Measurements from ENCODE around the gene DLG1.

Gene DLG1

DNA sequence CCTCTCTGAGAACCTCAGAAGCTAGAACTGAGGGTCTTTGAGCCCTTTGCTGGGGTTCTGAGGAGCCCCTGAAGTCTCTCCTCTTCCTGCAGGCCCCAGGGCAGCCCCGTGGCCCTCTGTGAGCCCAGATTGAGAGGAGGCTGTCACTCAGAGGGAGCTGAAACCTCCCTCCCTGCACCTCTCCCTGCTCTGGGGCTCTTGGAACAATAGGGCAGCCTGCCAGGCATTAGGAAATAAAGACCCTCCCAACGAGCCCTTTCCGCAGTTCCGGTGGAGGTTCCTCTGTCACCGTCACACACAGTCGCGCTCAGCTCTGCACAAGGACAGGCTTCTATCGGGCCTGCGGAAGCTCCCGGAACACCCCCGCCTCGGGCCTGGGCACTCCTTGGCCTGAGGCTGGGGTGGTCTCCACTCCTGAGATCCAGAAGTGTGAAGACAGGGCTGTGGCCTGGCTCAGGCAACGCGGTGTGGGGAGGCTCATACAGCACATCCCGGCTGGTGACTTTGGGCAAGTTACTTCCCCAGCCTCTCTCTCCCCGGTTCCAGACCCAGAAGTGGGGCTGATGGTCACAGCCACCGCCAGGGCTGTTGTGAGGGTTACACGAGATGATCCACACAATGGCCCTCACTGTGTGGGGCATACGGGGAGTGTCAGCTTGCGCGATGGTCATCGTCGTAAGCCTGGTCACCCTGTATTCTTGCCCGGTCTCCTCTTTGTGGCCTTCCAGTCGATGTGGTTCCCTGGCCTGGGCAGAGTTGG is 286.5 kb downstream of the DLG1 start:
- DNase-seq: no peak

DNA sequence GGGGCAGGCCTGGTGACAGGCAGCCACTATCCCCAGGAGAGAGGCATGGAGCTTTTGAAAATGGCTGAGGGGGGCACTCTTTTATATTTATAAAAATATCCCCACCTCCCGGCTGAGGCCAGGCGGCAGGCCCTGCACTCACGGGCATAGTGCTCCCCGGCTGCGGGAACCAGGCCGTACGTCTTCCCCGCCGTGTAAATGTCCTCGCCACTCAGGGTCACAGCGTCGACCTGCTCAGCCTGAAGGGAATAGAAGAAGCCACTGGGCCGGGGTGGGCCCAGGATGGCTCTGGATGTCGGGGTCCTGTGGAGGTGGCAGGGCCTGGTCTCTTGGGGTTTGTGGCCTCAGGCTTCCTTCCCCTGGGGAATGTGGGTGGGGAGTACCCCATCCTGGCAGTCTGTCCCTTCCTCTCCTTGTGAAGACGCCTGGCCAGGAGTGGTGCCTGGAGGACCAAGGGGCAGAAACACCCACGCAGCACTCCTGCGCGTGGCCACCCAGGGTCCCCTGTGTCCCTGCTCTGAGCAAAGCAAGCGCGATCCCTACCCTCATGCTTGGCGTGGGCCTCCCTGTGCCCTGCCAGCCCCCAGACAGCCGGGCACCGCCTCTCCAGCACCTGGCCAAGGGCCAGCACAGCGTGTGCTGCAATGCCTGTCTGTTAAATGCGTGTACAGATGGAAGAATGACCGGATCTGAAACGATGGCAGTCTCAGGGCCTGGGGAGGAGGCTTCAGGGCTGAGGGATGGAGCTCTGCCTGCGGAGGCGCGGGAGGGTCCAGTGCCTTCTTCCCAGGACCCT is 287.7 kb downstream of the DLG1 start:
- DNase-seq: no peak

DNA sequence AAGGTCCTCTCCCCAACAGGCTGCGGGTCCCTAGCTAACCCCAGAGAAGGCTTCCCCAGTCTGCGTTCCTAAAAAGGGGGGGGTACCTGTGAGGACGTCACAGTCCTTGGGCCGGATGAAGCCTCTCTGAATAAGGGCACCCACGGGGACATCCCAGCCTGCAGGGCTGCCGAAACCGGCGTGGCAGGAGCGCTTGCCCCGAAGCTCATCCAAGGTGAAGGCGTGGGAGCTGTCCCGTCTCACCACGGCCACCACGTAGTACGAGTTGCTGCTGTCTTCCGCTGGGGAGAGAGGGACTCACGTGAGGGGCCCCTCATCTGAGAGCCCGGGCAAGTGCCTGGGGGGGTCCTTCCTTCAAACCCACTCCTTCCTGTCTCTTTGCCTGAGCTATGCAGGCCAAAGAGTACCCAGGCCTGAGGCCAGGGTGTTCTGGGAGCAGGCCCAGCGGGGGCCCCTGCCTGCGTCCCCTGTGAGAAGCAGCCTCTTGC is 288.8 kb downstream of the DLG1 start:
- DNase-seq: no peak

DNA sequence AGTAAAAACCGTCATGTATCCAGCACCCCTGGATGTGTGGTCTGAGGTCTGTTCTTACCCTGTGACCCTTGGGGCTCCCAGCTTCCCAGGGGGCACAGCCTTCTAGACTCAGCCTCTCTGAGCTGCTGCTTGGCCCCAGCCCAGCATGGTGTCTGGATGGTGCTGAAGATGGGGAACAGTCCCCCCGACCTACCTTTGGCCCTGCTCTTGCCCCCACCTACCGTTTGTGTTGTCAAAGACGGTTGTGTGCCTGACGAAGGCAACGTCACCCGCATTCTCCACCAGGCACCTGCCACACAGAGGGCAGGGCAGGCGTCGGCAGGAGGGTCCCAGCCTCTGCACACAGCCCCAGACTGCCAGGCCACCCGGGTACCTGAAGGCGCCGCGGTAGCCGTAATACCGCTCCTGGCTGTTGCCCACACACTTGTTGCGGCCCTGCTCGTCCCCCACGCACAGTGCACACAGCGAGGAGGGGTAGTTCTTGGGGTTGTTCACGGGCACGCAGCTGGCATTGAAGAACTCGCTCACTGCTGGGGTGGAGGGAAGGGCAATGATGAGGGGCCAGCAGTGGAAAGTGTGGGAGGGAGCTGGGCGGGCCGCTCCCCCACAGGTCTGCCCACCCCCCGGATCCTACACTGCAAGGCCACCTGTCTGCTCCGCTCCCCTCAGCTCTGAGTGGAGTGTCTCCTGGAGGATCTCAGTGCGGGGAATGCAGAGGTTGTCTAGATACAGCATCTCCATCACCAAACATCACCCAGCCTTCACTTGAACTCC is 289.8 kb downstream of the DLG1 start:
- no peak for DNase-seq

DNA sequence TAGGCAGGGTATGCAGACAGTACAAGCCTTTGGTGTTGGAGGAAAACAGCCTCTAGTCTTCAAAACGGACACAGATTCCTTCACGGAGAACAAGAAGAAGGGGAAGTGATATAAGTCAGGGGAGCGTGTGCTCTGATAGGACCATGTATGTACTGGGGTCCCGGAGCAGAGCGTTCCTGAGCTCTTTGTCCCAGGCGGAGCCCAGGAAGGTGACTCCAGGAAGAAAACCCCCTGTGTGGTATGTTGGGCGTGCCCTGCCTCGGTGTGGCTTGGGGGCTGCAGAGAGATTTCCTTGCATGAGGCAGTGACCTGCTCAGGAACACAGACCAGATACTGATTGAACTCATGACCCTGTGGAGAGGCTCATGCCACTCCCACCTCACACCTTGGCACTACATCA is 290.5 kb downstream of the DLG1 start:
- DNase-seq: no peak

DNA sequence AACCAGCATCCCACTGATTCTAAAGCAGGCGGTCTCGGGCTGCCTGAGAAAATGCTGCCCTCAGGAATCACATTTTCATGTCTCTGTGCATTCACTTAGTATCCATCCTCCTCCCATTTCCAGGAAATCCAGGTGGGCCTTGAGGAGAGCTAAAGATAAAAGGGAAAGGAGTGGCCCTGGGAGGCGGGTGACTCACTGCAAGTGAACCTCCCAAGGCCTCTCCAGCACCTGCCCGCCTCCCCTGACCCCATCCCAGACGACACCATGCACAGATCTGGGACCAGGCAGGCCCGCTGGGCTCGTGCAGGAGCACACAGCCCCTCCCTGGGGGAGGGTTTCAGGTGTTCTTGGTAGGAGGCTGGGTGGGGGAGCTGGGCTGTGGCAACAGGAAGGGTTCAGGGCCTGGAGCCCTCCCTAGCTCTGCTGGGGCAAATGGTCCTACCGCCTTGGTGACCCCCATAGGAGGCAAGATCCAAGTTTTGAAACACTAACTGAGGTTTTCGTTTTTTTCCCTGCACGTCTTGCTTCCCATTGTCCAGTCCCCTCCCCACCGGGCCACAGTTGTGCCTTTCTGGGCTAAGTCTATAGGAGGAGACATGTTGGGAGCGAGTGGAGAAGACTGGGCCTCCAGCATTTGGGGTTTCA is 291.0 kb downstream of the DLG1 start:
- no peak for DNase-seq

DNA sequence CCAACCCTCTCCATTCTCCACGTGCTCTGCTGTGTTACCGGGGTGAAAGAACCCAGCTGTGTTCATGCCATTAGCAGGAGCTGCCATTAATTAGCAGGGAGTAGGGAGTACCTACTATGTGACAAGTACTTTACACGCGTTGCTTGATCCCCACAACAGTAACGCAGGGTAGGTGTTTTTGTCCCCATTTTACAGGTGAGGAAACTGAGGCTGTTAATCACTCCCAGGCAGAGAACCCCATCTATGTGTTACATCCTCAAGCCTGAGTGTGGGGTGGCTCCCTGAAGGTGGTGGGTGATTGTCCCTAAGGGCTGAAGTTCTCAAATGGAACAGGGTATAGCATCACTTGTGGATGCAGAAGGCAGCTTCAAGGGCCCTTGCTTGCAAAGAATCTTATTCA is 291.6 kb downstream of the DLG1 start:
- DNase-seq: no peak

DNA sequence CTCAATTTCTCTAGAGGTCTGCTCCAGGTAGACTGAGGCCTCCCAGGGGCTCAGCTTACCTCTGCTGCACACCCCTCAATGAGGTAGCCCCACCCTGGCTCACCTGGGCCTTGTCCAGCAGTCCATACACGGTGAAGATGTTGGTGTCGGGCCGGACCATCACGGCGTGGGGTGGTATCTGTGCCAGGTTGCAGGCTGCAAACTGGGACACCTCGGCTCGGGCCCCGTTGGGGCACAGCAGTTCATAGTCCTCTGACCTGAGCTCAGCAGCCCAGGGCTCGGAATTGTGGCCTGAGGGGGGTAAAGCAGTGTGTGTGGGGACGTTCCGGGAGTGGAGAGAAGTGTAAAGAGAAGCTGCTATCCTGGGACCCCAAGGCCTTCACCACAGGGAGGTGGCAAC is 292.0 kb downstream of the DLG1 start:
- DNase-seq: no peak

DNA sequence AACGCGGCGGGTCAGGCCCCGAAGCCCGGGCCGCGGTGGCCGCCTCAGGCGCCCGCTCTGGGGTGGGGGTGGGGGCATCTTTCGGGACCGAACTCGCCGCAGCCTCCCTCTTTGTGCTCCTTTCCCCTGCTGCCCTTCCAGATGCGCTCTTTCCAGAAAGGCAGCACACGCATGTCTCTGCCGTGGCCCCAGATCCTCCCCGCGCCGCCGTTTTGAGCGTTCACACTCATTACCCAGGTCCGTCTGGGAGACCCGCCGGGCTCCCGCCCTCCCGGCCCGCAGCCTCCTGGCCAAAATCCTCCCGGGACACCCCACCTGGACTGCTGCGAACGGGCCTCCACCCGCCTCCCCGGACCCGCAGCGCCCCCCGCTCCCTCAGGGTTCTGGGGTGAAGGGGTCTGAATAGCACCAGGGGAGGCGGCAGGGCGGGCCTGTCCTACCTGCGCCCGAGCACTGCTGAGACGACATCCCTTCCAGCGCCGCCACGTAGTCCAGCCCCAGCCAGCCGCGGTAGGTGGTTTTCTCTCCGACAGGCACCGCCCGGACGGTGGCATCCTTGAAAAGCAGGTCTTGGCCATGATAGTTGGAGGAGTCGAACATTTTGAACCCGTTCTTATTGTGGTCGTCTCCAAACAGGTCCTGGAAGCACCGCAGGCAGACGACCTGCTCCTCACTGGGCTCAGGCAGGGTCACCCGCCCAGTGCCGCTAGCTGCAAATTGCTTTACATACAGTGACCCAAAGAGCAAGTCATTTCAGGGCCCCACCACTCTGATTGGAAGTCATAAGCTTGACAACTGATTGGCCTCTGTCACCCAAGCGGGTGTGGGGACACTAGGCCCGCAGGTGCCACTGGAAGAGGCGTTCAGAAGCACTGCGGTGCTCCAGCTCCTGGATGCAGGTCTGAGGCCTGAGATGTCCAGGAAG is 294.7 kb downstream of the DLG1 start:
- DNase-seq: peak in 1 of 5 donors; percentile 27

DNA sequence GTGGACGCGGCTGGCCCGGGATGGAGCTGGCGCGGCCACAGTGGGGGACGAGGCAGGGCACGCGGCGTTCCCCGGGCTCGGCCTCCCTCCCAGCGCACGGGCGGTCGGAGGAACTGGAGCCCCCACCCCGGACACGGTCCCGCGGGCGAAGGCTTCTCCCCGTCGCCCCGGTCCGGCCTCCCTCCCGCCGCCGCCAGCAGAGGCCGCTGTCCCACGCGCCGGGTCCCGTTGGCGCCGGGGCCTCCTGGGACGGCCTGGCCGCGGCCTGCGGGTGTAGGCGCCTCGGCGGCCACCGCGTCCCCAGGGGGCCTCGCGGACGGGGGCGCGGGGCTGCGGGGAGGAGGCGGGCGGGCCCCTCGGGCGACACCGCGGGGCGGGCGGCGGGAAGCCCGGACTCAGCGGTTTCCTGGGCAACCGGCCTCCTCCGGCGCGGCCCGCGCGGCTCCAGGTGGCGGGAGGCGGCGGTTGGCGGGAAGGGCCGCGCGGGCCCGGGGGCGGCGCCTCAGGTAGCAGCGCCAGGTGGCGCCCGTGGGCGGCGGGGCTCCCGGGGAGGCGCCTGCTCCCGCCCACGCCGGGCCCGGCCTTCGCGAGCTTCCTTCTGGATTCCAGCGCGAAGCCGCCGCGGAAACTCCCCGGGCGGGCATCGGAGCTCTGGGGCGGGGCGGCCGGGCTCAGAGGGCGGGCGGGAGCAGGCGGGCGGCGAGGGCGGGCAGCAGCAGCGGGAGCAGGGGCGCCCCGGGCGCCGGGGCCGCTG is 295.5 kb downstream of the DLG1 start:
- peak; percentile 66 to 84 (median 77) for DNase-seq

DNA sequence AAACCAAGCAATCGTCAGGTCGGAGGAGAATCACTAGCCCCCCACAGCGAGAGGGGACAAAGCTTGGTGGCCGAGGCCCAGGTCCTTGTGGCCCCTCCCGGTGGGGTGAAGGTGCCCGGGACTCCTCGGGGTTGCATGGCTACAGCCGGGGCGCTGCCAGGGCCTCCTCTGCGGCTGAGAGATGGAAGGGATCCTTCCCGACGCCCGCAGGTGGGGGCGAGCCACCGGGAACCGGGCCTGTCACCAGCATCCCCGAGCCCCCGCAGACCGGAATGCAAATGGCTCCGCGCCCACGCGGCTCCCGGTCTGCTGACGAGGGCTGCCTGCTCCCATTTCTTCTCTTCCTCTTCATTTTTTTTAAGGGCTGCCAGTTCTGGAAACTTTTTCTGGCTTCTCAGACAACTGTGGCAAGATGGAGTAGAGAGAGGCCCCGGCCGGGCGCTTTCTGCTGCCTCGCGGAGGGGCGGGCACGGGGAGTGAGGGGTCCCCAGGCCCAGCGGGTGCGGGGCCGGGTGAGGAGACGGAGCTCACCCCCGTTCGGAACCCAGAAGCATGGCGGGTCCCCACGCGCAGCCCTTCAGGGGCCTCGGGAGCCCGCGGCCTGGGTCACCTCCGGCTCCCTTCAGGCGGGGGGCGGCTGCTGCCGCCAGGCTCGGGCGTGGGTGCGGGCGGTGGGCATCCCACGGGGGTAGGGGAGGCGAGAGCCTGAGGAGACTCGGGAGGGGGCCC is 296.3 kb downstream of the DLG1 start:
- no peak for DNase-seq

DNA sequence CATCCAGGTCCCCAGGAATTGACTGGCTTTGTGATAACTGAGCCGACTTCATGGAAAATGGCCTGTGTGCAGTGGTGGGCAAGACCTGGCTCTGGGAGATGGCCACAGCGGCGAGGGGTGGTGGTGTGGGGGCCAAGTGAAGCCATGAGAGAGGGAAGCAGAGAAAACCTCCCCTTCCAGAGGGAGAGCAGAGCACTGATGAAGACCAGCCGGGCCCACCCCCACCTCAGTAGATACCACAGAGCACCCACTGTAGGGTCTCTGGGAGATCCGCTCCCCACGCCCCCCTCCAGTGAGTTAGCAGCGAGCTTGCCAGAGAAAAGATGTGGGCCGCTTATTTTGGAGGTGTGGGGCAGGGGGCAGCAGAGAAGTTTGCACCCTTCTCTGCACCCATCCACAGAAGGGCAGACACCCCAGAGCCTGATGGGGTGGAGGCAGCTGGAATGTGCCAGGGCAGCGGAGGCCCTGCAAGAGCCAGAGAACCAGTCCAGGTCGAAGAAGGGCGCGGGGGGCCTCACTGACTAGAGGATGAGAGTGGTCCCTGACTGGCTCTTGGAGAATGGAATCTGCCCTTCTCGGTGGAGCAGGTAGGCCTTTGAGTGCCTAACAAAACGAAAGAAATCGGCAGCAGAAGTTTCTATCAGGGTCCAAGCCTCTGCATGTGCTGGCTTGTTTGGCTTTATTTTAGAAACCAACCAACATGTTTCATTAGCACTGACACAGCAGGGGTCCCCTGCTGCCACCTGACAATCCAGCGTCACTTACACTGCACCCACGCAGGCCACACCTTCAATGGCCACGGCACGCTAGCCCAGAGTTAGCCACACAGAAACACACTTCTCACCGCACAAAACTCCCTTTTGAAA is 297.1 kb downstream of the DLG1 start:
- no peak for DNase-seq

DNA sequence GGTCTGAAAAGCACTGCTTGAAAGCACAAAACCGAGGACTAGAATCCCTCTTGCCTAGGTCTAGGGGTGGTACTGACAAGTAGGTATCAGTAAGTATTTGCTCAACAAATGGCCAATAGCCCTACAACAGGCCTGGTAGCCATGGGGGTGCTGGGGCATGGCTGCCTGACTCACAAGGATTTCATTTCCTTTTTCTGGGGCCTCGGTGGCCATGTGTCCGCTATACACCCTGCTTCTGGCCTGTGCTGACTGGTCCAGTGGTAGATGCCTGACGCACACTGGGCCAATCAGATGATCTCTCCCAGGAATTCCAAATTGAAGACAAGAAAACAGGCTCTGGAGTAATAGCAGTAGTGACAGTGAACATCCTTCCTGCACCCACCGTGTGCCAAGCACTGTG is 298.2 kb downstream of the DLG1 start:
- no peak for DNase-seq

DNA sequence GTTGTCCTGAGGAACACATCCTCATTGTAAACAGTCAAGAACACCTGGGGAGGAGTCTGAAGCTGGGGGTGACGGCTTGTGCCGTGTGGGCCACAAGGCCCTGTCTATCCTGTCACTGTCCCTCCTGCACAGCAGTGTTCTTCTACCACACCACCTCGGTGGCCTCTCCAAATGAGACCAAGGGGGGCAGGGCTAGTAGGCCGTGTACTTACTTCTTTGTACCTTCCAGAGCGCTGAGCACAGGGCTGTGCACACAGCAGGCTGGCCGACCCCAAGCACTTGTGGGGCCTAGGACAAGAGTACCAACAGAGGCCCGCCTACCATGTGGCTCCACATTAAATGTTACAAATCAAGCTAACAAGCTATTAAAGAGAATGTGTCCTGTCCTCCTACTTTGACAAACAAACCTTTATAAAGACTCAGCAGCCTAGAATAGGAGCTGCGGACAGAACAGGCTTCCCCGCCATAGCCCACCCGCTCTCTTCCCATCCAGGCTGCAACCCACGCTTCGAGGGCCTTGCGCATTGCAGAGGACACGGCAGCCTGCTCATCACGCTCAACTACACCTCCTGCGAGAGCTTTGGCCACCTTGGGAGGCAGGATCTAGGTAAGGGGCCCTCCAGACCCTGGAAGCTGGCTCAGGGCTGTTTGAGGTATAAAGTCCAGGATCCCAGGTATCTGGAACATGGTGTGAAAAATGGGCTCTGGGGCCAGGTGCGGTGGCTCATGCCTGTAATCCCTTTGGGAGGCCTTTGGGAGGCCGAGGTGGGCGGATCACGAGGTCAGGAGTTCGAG is 299.2 kb downstream of the DLG1 start:
- DNase-seq: no peak

DNA sequence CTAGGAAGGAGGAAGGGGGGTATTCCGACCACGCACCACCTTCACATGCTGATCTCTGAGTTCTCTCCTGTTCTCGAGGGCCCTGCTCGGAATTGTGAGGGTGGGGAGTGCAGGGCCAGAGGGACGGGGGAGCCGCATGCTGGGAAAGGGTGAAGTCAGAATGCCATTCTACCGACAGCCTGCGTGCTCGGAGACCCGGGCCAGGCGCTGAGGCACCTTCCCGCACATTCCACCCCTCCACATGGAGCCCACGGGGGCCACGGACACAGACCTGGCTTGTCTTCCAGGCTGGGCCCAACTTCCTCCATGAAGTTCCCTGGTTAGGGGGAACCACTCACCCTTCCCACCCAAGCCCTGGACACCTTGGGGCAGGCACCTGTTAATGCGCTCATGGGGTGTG is 301.1 kb downstream of the DLG1 start:
- no peak for DNase-seq

DNA sequence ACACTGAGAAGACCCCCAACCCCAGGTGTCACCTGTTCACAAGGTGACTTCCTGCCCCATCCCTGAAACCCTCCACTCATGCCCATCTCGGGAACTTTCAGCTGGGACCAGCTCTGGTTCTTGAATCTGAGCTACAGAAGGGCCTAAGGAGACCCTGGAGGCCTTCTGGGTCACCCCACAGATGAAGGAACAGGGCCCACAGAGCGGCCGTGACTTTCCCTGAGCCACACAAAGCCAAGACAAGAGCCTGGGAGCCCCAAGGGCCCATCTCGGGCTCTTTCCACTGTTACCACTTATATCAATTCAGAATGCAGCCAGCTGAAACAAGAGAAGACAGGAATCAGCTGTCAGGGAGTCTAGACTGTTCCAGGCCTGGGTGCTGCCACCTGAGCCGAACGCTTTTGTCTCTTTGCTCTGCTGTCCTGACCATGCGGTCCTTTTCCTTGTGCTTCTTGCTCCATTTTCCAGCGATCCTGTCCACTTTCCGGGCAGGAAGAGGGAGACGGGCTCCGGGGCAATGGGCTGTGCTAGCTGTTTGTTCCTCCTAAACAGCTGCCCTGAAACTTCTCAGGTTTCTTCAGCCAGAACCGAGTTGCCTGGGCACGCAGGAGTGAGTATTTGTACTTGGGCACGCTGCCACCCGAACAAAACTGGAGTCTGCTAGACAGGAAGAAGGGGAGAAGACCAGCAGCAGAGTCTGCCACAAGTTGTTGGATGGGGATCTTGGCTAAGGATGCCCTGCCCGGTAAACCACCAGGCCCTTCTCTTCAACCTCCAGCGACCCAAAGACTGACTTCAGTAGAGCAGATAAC is 301.8 kb downstream of the DLG1 start:
- DNase-seq: no peak

DNA sequence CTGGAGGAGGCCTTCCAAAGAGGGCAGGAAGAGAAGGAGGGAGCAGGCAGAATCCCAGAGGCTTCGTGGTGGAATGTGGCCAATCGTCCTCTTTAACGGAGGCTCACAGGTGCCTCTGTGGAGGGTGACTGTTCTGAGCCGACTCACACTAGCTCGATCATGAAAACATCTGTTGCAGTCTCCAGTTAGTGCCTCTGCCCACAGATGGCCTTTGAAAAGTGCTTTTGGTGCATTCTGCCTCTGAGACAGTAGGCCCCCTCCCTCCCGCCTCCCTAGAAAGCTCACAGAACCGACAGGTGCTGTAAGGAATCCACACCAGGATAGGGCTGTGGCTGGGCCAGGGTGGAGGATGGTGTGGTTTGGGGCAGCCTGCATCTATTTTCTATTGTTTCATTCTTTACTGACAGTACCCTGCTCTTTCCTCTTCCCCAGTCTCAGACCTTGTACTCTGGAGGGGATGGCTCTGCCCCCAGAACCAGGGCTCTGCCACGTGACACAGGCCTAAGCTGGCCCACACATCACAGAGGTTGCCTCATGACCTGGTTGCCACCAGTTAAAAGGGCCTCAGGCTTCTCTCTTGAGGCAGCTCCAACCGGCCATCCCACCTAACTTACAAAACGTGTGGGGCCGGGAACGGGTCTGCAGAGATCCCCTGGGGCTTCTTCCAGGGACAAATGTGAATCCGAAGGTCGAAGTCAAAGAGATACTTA is 302.6 kb downstream of the DLG1 start:
- DNase-seq: no peak

Data from T-helper 1 cell (primary cell).